Karpas-422 (cell line): Measurements from ENCODE around the gene REEP1. TPM values are rescaled to one million over a fixed set of nuclear protein-coding genes. Genes with fewer than 3 reads are reported as not detected.

Experiments used
- DNase-seq: peaks from one replicate; pipeline ENCODE4 v3.0.0-alpha.2; 2015
- H2AFZ ChIP-seq: fragments of 200-600 bp; sonication (generic); 2 replicates; pipeline ENCODE4 v1.6.1; 2014; ENCODE audit warnings: antibody characterized with exemption, low read length, mixed read lengths
- H3K27ac ChIP-seq: fragments of 200-600 bp; sonication (generic); 2 replicates; pipeline ENCODE4 v1.5.1; 2014; ENCODE audit warnings: mild to moderate bottlenecking, low read length, moderate library complexity
- H3K27me3 ChIP-seq: fragments of 200-600 bp; sonication (generic); 2 replicates; pipeline ENCODE4 v1.6.1; 2014; ENCODE audit warnings: low read length, mixed read lengths
- H3K36me3 ChIP-seq: fragments of 200-600 bp; sonication (generic); 2 replicates; pipeline ENCODE4 v1.6.1; 2014; ENCODE audit warnings: low read length, mixed read lengths; ENCODE audit not compliant: insufficient read depth
- H3K4me1 ChIP-seq: fragments of 200-600 bp; sonication (generic); 2 replicates; pipeline ENCODE4 v1.6.1; 2014; ENCODE audit warnings: mild to moderate bottlenecking, low read length, mixed read lengths
- H3K4me2 ChIP-seq: fragments of 200-600 bp; sonication (generic); 2 replicates; pipeline ENCODE4 v1.6.1; 2014; ENCODE audit warnings: low read length, low read depth, mild to moderate bottlenecking; ENCODE audit not compliant: poor library complexity, severe bottlenecking
- H3K4me3 ChIP-seq: fragments of 200-600 bp; sonication (generic); 2 replicates; pipeline ENCODE4 v1.5.1; 2014; ENCODE audit warnings: mild to moderate bottlenecking, antibody characterized with exemption, low read length, mixed read lengths
- H3K79me2 ChIP-seq: fragments of 200-600 bp; sonication (generic); 2 replicates; pipeline ENCODE4 v1.6.1; 2014; ENCODE audit warnings: mild to moderate bottlenecking, low read length, mixed read lengths
- H3K9ac ChIP-seq: fragments of 200-600 bp; sonication (generic); 2 replicates; pipeline ENCODE4 v1.6.0; 2014; ENCODE audit warnings: low read length
- H3K9me2 ChIP-seq: fragments of 200-600 bp; sonication (generic), shearing (Covaris generic); replicated peaks from 2 replicates; pipeline ENCODE4 v1.6.0; 2014; ENCODE audit warnings: mild to moderate bottlenecking, low read length, moderate library complexity; ENCODE audit not compliant: insufficient read depth
- H3K9me3 ChIP-seq: fragments of 300-700, 200-600 bp; sonication (generic); 2 replicates; pipeline ENCODE4 v1.6.1; 2014; ENCODE audit warnings: low read length, mixed read lengths
- H4K20me1 ChIP-seq: fragments of 200-600 bp; sonication (generic); 2 replicates; pipeline ENCODE4 v1.6.1; 2014; ENCODE audit warnings: mild to moderate bottlenecking, antibody characterized with exemption, low read length, low read depth; ENCODE audit not compliant: insufficient read depth
- total RNA-seq: library from RNA; depleted of rRNA; stranded (reverse); fragments of >200 nt; shearing (Covaris generic); gene quantifications from 2 replicates; pipeline ENCODE4 v1.2.3, GENCODE V29; 2014; ENCODE audit warnings: low replicate concordance; rRNA removed

The REEP1 gene, protein sequence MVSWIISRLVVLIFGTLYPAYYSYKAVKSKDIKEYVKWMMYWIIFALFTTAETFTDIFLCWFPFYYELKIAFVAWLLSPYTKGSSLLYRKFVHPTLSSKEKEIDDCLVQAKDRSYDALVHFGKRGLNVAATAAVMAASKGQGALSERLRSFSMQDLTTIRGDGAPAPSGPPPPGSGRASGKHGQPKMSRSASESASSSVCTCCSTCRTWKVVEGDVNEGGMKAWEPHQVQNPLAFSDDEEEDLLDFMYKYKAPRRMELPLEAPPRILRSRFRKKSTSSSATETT
- 0.22 TPM in 1 of 2 replicates, not detected in the other for total RNA-seq

DNA sequence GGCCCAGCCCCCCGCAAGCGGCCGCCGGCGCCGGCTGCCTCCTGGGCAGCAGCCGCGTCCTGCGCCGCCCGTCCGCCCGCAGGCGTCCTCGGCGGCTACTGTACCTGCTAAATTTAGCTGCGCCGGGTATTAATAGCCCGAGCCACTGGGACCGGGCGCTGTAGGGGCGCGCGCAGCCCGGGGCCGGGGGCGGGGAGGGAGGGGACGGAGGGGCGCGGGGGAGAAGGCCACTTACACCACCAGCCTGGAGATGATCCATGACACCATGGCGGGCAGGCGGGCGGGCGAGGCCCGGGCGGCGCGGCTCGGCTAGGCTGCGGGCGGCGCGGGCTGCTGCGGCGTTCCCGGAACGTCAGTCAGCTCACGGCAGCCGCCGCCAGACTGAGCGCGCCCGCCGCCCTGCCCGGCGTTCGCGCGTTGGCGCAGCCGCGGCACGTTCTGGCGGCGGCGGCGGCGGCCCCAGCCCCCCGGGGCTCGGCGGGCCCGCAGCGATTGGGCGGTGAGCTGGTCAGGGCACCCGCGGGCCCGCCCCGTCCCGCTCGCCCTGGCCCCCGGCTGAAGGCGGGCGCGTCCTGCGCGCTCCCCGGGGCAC, at the start of gene REEP1:
Gene REEP1 (minus strand): TSS at position 383 of the 592 bp plus-strand sequence. CDS start 116 bp downstream, at position 267.
- DNase-seq = no peak
- no peak within 1 kb of the TSS; the same call in 1 of the 2 replicates for H3K4me3 ChIP-seq

DNA sequence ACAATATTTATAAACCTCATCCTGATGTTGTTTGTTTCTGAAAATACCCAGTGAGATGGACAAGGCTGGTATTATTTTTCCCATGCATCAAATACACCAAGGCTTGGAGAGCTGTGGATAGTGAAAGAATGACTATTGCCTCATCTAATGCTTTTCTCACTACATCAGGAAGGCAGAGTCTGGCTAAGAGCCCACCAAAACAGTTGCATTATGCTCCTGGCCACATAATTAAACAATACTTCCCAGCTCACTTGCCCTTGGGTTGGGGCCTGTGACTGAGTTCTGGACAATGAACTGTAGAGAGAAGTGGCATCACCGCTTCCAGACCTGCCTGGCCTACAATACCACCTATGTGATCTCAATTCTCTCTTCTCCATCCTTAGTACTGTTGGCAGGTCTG, 46.4 kb upstream of the REEP1 start:
- H3K4me3 ChIP-seq = no peak overlapping the region
- DNase-seq = no peak
- no peak overlapping the region for H3K9ac ChIP-seq
- no peak overlapping the region for H3K27ac ChIP-seq
- H3K4me1 ChIP-seq = no peaks in the 10 kb centered on the region
- H3K79me2 ChIP-seq = no peaks in the 10 kb centered on the region
- H3K27me3 ChIP-seq = no peaks in the 10 kb centered on the region
- no peaks in the 10 kb centered on the region for H3K9me2 ChIP-seq
- no peaks in the 10 kb centered on the region for H4K20me1 ChIP-seq
- no peaks in the 10 kb centered on the region for H3K9me3 ChIP-seq
- H2AFZ ChIP-seq = no peak overlapping the region
- no peaks in the 10 kb centered on the region for H3K36me3 ChIP-seq
- H3K4me2 ChIP-seq = no peak overlapping the region

More for the DNA sequence above, at the start of gene REEP1:
- H3K9me2 ChIP-seq = no peaks in the 10 kb centered on the region
- H3K27ac ChIP-seq = no peak within 1 kb of the TSS
- 0 out of 2 replicates have a peak, but pooled peaks cover 3% of the 10 kb centered on the region for H4K20me1 ChIP-seq
- H3K79me2 ChIP-seq = no peaks in the 10 kb centered on the region
- H3K9ac ChIP-seq = no peak within 1 kb of the TSS
- no peaks in the 10 kb centered on the region for H3K36me3 ChIP-seq
- no peaks in the 10 kb centered on the region for H3K27me3 ChIP-seq
- no peak within 1 kb of the TSS for H2AFZ ChIP-seq
- H3K4me2 ChIP-seq = peak within 1 kb of the TSS; percentile 10
- no peaks in the 10 kb centered on the region for H3K9me3 ChIP-seq
- no peaks in the 10 kb centered on the region for H3K4me1 ChIP-seq

DNA sequence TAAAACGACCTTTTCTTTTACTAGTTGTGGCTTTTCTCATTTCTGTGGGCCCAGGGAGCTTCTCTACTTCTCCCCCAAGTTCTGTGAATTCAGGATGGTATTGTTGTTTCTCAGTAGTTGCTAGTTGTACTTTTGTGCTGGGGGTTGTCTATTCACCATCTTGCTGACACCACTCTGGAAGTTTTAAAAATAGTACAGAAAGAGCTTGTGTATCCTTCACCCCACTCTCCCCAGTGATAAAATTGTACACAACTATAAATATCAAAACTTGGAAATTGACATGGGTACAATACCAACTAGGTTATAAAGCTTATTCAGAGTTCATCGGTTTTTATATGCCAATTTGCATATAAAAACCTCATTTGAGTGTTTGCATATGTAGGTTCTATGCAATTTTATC, 45.3 kb upstream of the REEP1 start:
- Histone ChIP-seq H3K9ac (no peak overlapping the region), H3K4me1 (no peaks in the 10 kb centered on the region), H3K79me2 (no peaks in the 10 kb centered on the region), H3K36me3 (no peaks in the 10 kb centered on the region), H4K20me1 (no peaks in the 10 kb centered on the region), H3K9me3 (no peaks in the 10 kb centered on the region), H3K27me3 (no peaks in the 10 kb centered on the region), H3K4me2 (no peak overlapping the region), H2AFZ (no peak overlapping the region), H3K27ac (no peak overlapping the region), H3K9me2 (no peaks in the 10 kb centered on the region), H3K4me3 (no peak overlapping the region)
- no peak for DNase-seq

DNA sequence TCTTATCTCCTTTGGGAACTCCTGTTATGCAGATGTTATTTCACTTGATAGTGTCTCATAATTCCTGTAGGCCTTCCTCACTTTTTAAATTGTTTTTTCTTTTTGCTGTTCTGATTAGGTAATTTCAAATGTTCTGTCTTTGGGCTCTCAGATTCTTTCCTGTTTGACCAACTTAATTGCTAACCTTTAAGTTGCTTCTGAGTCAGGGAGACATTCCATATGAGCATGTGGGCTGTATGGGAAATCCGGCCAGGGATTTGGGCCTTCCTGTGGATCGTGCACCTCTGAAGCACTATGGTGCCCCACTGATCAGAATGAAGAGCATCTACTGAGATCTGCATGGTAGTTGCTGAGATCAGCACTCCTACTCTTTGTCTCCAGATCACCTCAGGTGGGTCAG, 44.7 kb upstream of the REEP1 start:
- Histone ChIP-seq H2AFZ (no peak overlapping the region), H3K9me2 (no peaks in the 10 kb centered on the region), H3K9ac (no peak overlapping the region), H3K79me2 (no peaks in the 10 kb centered on the region), H3K4me3 (no peak overlapping the region), H3K9me3 (no peaks in the 10 kb centered on the region), H3K36me3 (no peaks in the 10 kb centered on the region), H3K4me1 (no peaks in the 10 kb centered on the region), H3K27ac (no peak overlapping the region), H3K4me2 (no peak overlapping the region), H3K27me3 (no peaks in the 10 kb centered on the region), H4K20me1 (no peaks in the 10 kb centered on the region)
- DNase-seq = no peak

DNA sequence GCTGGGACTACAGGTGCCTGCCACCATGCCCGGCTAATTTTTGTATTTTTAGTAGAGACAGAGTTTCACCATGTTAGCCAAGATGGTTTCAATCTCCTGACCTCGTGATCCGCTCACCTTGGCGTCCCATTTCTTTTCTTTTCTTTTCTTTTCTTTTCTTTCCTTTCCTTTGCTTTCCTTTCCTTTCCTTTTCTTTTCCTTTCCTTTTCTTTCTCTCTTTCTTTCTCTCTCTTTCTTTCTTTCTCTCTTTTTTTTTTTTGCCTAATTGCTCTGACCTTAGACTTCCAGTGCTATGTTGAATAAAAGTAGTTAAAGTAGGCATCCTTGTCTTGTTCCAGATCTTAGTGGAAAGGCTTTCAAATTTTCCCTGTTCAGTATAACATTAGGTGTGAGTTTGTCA, 41.0 kb upstream of the REEP1 start:
- Histone ChIP-seq H3K4me1 (no peaks in the 10 kb centered on the region; the same call in 1 of the 2 replicates), H3K36me3 (no peaks in the 10 kb centered on the region)

DNA sequence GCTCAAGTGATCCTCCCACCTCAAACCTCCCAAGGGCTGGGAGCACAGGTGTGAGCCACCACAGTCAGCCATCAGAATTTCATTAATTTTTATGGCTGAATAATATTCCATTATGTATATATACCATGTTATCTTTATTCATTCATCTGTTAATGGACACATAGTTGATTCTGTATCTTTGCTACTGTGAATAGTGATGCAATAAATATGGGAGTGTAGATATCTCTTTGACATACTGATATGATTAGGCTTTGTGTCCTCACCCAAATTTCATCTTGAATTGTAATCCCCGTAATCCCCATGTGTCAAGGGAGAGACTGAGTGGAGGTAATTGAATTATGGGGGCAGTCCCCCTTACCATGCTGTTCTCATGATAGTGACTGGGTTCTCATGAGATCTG, 38.2 kb upstream of the REEP1 start:
- Histone ChIP-seq H3K27ac (no peak overlapping the region), H3K4me3 (no peak overlapping the region), H3K27me3 (no peaks in the 10 kb centered on the region), H3K79me2 (no peaks in the 10 kb centered on the region), H3K9me2 (no peaks in the 10 kb centered on the region), H3K9ac (no peak overlapping the region), H4K20me1 (no peaks in the 10 kb centered on the region), H3K36me3 (no peaks in the 10 kb centered on the region), H3K9me3 (no peaks in the 10 kb centered on the region), H3K4me2 (no peak overlapping the region), H2AFZ (no peak overlapping the region), H3K4me1 (no peaks in the 10 kb centered on the region; the same call in 1 of the 2 replicates)
- DNase-seq = no peak

More for the DNA sequence above, 41.0 kb upstream of the REEP1 start:
- Histone ChIP-seq H3K27ac (no peak overlapping the region), H2AFZ (no peak overlapping the region), H3K79me2 (no peaks in the 10 kb centered on the region), H3K9ac (no peak overlapping the region), H4K20me1 (no peaks in the 10 kb centered on the region), H3K9me2 (no peaks in the 10 kb centered on the region), H3K4me2 (no peak overlapping the region), H3K4me3 (no peak overlapping the region), H3K27me3 (no peaks in the 10 kb centered on the region), H3K9me3 (no peaks in the 10 kb centered on the region)
- no peak for DNase-seq

DNA sequence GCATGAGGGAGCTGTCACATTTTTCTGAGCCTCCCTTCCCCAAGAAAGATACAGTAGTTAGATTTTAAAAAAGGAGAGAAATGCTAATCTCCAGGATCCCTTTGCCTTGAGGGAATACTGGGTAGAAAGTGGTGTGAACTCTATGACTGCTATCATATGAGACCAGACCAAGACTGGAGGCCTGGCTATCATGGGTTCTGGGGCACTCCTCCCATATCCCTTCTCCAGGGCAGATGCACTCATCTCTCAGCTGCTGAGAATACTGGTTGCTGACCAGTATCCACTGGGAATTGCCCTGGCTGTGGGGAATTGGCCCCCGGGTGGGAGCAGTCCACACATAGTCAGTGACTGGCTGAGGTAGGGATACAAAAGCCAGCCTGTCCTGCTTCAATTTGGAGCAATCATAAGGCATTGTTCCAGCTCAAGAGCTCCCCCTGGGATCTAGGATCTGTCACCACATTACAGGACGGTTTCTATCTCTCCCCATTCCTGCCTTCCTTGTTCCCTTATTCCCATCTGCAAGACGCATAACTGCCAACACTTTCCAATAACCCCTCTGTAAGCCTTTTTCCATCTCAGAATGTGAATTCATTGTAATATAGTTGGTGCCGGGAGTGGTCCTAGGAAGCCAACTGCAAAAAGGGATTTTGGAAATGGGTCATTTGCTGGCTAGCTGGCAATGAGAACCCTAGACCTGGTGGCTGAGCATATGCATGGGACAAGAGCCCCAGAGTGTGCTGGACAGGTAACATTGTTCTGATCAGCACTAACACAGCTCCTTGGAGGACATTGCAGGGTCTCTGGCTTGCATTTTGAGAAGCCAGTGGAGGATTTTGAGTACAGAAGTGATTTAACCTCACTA, 35.4 kb upstream of the REEP1 start:
- DNase-seq = peak; percentile 65
- Histone ChIP-seq H4K20me1 (no peaks in the 10 kb centered on the region), H2AFZ (no peak overlapping the region), H3K27me3 (no peaks in the 10 kb centered on the region), H3K9me2 (no peaks in the 10 kb centered on the region), H3K9ac (no peak overlapping the region), H3K9me3 (no peaks in the 10 kb centered on the region), H3K4me3 (no peak overlapping the region), H3K4me2 (no peak overlapping the region), H3K79me2 (no peaks in the 10 kb centered on the region), H3K36me3 (no peaks in the 10 kb centered on the region), H3K27ac (no peak overlapping the region), H3K4me1 (no peaks in the 10 kb centered on the region; the same call in 1 of the 2 replicates)

DNA sequence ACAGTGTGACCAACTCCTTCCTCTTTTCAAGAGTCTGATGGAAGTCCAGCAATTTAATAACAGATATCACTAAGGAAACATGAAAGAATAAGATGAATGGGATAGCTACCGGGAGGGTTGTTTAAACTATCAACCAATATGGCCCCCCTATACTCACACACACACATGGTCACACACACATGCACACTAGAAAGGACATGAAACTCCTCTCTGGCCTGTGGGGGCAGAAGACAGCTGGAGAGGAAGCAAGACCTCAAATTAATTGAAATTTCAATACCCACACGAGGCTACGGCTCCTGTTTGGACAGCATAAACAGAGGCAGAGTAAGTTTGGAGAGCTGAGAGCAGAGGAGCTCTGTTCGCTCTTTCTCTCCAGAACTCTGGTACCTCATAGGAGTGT, 34.7 kb upstream of the REEP1 start:
- H3K27me3 ChIP-seq = no peaks in the 10 kb centered on the region
- no peaks in the 10 kb centered on the region for H3K9me2 ChIP-seq
- no peak overlapping the region for H2AFZ ChIP-seq
- DNase-seq = no peak
- no peak overlapping the region for H3K9ac ChIP-seq
- H3K36me3 ChIP-seq = no peaks in the 10 kb centered on the region
- no peak overlapping the region for H3K4me3 ChIP-seq
- no peak overlapping the region for H3K4me2 ChIP-seq
- no peaks in the 10 kb centered on the region for H4K20me1 ChIP-seq
- no peaks in the 10 kb centered on the region; the same call in 1 of the 2 replicates for H3K4me1 ChIP-seq
- H3K79me2 ChIP-seq = no peaks in the 10 kb centered on the region
- H3K9me3 ChIP-seq = no peaks in the 10 kb centered on the region
- H3K27ac ChIP-seq = no peak overlapping the region
